HFFc6 (cell line): ENCODE results near the gene OR6N2. TPM values are rescaled to one million over a fixed set of nuclear protein-coding genes. Genes with fewer than 3 reads are reported as not detected.

ENCODE experiments used
- DNase-seq: peaks from one replicate; pipeline ENCODE4 v3.0.0-alpha.2; 2018
- H3K27ac Mint-ChIP-seq: 2 replicates; pipeline ENCODE4 v1.8.0; 2020; ENCODE audit warnings: mild to moderate bottlenecking, mixed read lengths
- H3K27me3 Mint-ChIP-seq: 2 replicates; pipeline ENCODE4 v1.8.0; 2021; ENCODE audit warnings: mild to moderate bottlenecking, moderate library complexity, mixed read lengths; ENCODE audit not compliant: insufficient read depth
- H3K36me3 Mint-ChIP-seq: 2 replicates; pipeline ENCODE4 v1.8.0; 2021; ENCODE audit warnings: low read depth, mixed read lengths
- H3K4me1 Mint-ChIP-seq: 2 replicates; pipeline ENCODE4 v1.8.0; 2020; ENCODE audit warnings: low read depth, mixed read lengths
- H3K4me3 Mint-ChIP-seq: 2 replicates; pipeline ENCODE4 v1.8.0; 2020; ENCODE audit warnings: mild to moderate bottlenecking, moderate library complexity, mixed read lengths
- H3K9me3 Mint-ChIP-seq: 2 replicates; pipeline ENCODE4 v1.8.0; 2020; ENCODE audit warnings: mild to moderate bottlenecking, mixed read lengths
- CTCF ChIP-seq: fragments of 200-600 bp; sonication (generic); IDR thresholded peaks from 2 replicates; pipeline ENCODE4 v1.5.0; 2021; ENCODE audit warnings: antibody characterized with exemption, mild to moderate bottlenecking
- total RNA-seq, 6 experiments: library from RNA; stranded (reverse); fragmentation: NEBNext Ultra II Directional; extraction: Animal tissue kit (Norgen Biotek cat#: 25700); gene quantifications; 2 replicates in 1 of 6; 3 replicates in 5 of 6; pipeline ENCODE4 v1.2.3, GENCODE V29; 2021

OR6N2 gene
- total RNA-seq, 6 experiments from 2014 or later = not detected

DNA sequence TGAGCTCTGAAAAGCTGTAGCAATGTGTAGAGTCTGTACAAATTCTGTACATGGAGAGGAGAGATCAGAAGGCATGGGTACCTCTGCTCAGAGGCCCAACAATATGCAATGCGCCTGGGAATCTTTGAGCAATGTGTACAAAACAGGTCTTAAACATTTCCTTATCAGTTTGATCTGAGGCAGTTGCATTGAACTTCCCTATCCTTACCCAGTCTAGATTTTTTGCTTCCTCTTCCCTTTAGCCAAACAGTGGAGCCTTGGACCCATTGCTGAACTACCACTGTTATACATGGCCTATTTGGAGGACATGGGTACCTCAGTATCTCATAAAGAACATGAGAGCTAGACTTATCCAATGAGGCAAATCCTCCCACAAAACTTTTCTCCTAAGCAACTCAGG, 37.6 kb upstream of the OR6N2 start:
- no peak overlapping the region for H3K4me3 Mint-ChIP-seq
- no peak for DNase-seq
- peaks cover 33% of the 10 kb centered on the region for H3K9me3 Mint-ChIP-seq
- no peaks in the 10 kb centered on the region for H3K36me3 Mint-ChIP-seq
- H3K27ac Mint-ChIP-seq = no peak overlapping the region
- no peaks in the 10 kb centered on the region for H3K27me3 Mint-ChIP-seq
- no peak for TF ChIP-seq CTCF
- H3K4me1 Mint-ChIP-seq = no peaks in the 10 kb centered on the region

DNA sequence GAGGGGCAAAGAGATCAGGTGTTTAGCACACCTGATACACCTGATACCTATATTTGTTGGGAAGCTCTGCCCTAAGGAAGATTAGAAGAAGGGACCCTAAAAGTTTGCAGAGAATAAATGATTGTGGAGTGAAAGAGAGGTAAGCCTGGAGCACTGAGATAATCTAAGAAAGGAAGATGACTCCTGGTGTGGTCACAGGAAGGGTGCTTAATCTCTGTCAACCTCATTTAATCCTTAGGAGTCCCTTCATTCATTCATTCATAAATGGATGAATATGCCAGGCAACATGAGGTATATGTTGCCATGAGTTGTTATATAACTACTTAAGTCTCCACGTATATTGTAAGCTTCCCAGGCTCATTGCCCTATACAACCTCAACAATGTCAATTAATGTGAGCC, 34.0 kb upstream of the OR6N2 start:
- Mint-ChIP-seq H3K4me1 (no peaks in the 10 kb centered on the region), H3K27me3 (no peaks in the 10 kb centered on the region), H3K4me3 (no peak overlapping the region), H3K36me3 (no peaks in the 10 kb centered on the region), H3K9me3 (peaks cover 22% of the 10 kb centered on the region), H3K27ac (no peak overlapping the region)
- no peak for DNase-seq
- no peak for TF ChIP-seq CTCF

DNA sequence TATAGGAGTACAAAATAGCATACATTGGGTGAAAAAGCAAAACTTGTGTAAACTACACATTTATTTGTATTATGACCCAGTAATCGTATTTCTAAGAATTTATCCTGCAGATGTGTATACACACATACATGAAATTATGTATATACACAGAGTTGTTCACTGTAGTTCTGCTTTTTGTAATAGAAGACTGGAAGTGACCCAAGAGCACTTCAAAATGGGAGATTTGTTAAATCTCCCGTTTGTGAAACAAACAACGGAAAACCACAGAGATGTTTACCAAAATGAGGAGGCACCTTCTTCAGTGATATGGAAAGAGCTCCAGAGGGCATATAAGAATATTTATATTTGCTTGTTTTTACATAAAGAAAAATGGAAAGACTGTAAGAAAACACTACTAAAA, 32.2 kb upstream of the OR6N2 start:
- Mint-ChIP-seq H3K4me3 (no peak overlapping the region), H3K4me1 (no peaks in the 10 kb centered on the region), H3K27me3 (no peaks in the 10 kb centered on the region), H3K27ac (no peak overlapping the region), H3K36me3 (no peaks in the 10 kb centered on the region), H3K9me3 (peaks cover 16% of the 10 kb centered on the region; the same call in 1 of the 2 replicates)
- TF ChIP-seq CTCF = no peak
- DNase-seq = no peak

- Mint-ChIP-seq H3K36me3 (no peaks in the 10 kb centered on the region), H3K4me3 (no peak overlapping the region), H3K27ac (no peak overlapping the region), H3K4me1 (no peaks in the 10 kb centered on the region), H3K27me3 (no peaks in the 10 kb centered on the region), H3K9me3 (peaks cover 16% of the 10 kb centered on the region; the same call in 1 of the 2 replicates)
- no peak for DNase-seq
- no peak for TF ChIP-seq CTCF
These were observed 31.3 kb upstream of the OR6N2 start for GRCh38 chr1:158812336-158812735.

- Mint-ChIP-seq H3K27me3 (no peaks in the 10 kb centered on the region), H3K27ac (no peak overlapping the region), H3K4me1 (no peaks in the 10 kb centered on the region), H3K36me3 (no peaks in the 10 kb centered on the region), H3K9me3 (peaks cover 7% of the 10 kb centered on the region; the same call in 1 of the 2 replicates), H3K4me3 (no peak overlapping the region)
- DNase-seq = no peak
- no peak for TF ChIP-seq CTCF
These were observed 29.3 kb upstream of the OR6N2 start for GRCh38 chr1:158810311-158810710.

- H3K27ac Mint-ChIP-seq = no peak overlapping the region
- no peaks in the 10 kb centered on the region for H3K27me3 Mint-ChIP-seq
- no peaks in the 10 kb centered on the region for H3K4me1 Mint-ChIP-seq
- no peak for DNase-seq
- no peaks in the 10 kb centered on the region for H3K36me3 Mint-ChIP-seq
- no peak for TF ChIP-seq CTCF
- no peak overlapping the region for H3K4me3 Mint-ChIP-seq
- peaks cover 7% of the 10 kb centered on the region; the same call in 1 of the 2 replicates for H3K9me3 Mint-ChIP-seq
These were observed 28.9 kb upstream of the OR6N2 start for GRCh38 chr1:158809862-158810261.
